Activated T-cell treated with anti-CD3 and anti-CD28 coated beads for 48 hours (primary cell): ENCODE measurements around the gene SPATA2.
"Not testable (repeated sequence)": the region's sequence is repeated elsewhere in the genome, so short reads cannot be mapped to it uniquely, and the experiment has no call there.

Experiments used
- DNase-seq: peaks from one replicate; pipeline ENCODE4 v3.0.0-alpha.2; 2020; ENCODE audit warnings: low read depth

The SPATA2 gene

GRCh38 chr20:49885558-49886332 is 29.6 kb downstream of the SPATA2 start:
- DNase-seq, result no peak

DNA sequence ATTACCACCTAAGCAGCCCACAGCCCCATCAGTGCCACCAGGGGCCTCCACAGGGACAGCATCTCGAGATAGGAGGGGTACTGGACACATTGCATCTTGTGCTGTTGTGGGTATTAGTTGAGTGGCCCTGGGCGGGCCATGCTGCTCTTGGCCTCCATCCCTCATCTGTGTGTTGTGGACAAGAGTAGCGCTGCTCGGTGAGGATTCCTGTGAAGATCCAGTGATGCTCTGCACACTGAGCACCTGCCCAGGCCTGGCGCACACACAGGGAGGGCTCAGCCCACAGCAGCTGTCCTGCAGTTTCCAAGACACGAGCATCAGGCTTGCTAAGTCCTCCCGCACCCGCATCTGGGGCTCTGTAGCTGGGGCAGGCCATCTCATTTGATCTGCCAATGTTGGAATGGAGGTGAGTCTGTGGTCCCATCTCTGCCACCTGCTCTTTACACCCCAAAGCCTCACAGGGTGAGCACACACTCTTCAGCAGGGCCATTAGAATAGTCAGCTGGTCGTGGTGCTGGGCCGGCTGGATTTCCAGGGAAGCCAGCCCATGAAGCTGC is 32.0 kb downstream of the SPATA2 start:
- no peak for DNase-seq

DNA sequence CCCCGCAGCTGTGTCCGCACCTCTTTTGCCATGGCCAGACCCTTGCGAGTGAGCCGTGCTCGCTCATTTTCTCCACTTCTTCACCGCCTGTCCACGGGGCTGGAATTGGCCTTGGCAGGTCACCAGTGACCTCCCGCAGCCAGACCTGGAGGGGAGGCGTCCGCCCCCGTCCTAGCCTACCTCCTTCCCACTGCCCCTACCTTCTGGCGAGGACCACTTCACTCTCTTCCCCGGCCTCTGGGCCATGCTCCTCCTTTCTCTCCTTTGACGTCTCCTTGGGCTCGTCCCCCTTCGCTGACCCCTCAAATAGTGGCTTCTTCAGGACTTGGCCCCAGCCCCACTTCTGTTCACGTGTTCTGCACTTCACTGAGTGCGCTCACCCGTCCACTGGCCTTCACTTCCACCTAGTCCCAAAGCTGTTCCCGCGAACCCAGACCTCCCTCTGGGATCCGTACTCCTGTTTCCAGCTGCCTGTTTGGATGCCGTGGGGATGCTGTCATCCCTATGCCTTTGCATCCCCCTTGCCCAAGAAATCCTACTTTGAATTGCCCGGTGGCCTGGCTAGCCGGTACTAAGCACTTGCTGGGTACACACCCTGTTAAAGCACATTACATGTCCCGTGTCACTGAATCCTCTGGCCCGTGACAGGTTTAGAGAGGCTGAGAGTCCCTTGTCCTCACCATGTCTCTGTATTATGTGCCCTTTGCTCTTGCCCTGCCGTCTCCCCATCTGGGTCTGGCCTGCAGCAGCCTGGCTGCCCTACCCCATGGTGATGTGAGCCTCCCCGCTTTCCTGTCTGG is 33.0 kb downstream of the SPATA2 start:
- no peak for DNase-seq

DNA sequence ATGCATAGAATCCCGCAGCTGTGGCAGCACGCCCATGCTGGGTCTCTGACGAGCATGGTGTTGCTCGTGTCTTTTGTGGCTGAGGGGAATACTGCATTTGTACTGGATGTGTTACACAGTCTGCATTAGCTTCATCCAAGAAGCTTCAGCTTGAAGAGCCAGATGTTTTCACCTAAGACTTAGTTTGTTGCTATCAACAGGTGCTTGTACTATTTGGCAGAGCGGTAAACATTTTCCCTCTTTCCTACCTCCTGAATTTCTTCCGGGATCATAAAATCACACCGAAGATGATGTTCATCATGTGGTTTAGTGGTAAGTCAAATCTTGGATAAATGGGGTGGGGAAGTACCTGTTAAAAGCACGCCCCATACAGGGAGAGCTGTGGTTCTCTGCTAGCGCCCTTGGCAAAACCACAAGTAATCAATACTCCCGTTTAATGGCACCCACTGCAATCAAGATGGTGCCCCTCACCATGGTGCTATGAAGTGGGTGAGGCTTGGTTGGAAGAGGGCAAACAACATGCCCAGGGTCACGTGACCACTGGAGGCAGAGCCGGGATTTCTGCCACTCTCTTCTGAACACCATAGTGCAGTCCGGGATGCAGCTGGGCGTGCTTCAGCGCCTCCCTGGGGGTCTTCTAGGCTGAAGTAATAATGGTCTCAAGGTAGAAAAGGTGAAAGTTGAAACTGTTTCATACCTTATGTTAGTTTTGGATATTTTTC is 34.4 kb downstream of the SPATA2 start:
- DNase-seq, result no peak

- DNase-seq, result no peak
Observed at GRCh38 chr20:49880177-49880576, 35.2 kb downstream of the SPATA2 start.

GRCh38 chr20:49878977-49879376 is 36.4 kb downstream of the SPATA2 start:
- DNase-seq, result no peak

DNA sequence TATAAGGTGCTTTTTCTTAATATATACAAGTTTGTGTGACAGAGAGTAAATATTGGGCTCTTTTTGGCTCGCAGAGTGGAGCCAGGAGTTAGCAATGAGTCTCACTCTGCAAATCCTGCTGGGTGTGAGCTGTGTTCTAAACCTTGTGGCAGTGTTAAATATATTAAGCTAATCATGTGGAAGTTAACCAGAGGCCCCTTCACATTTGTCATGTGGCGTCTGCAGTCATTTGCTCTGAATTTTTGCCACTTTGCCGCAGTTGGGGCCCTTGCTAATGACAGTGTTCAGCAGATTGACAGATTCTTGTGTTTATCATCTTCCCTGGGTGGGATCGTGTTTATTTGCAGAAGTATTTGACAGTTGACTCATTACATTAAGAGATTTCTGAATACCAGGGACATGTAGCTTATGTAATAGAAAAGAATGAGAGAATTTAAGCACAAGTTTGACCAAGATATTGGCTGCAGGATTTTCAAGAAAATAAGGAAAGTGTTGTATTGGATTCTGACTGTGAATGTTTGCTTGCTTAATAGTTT is 37.9 kb downstream of the SPATA2 start:
- no peak for DNase-seq

DNA sequence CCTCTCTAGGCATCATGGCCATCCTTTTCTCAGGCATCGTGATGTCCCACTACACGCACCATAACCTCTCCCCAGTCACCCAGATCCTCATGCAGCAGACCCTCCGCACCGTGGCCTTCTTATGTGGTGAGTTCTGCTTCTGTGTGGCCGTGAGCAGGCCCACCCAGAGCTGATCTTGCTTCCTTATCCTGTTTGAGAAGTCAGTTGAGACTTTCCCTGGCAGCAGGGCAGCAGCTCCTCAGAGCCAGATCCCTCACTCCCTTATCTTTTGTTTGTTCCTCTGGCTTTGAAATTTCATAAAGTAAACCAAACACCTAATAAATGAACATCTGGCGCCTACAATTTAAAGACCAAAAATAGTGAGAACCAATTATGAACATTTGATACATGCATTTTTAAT is 40.6 kb downstream of the SPATA2 start:
- no peak for DNase-seq

DNA sequence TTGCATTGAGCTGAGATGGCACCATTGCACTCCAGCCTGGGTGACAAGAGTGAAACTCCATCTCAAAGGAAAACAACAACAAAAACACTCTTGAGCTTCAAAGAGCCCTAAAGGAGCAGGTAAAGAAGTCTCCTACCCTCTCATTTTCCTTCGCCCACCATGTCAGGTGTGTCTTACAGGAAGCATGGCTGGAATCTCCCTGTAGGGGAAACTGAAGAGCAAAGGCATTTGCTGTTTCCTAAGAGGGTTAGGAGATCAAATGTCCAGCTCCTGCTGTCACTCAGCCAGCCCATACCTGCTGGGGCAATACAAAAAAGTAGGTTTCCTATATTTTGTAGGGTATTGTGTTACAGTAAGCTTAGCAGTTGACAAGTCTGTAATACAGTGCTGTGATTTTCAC is 43.3 kb downstream of the SPATA2 start:
- DNase-seq, result no peak

DNA sequence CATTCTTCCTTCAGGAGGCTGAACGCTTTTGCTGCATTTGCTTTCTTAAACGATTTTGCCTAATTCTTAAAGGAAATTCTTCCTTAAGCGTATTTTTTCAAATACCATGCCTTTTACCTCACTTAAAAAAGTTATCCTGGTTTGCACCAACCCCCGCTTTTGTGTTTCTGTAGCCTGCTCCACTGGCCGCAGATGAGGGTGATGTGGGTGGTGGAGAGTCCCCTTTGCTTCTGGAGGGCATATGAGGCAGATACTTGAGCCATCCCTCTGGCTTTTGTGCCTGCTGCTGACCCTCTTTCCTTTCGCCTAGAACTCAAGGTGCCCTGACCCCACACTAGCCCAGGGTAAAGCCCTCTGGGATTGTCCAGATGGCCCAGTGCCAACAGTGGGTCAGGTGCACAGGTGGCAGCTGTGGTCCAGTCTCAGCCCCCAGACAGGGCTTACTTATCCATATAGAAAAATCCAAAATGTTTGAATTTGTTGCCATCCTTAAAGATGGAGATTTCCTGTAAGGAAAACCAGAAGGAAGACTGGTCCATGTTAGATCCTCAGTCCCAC is 43.9 kb downstream of the SPATA2 start:
- DNase-seq, result no peak

- no peak for DNase-seq
Observed at GRCh38 chr20:49870261-49870660, 45.1 kb downstream of the SPATA2 start.

DNA sequence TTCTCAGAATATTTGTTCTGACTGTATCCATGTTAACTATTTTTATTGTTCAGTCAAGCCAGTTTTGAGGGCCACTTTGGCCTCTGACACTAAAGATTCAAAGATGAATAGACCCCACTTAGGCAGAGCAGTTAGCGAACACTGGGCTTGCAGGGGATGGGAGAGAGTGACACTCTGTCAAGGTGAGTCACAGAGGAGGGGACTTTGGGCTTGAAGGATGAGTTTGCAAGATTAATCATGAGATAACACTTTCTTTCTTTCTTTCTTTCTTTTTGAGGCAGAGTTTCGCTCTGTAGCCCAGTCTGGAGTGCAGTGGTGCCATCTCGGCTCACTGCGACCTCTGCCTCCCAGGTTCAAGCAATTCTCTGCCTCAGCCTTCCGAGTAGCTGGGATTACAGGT is 46.4 kb downstream of the SPATA2 start:
- DNase-seq, result no peak

DNA sequence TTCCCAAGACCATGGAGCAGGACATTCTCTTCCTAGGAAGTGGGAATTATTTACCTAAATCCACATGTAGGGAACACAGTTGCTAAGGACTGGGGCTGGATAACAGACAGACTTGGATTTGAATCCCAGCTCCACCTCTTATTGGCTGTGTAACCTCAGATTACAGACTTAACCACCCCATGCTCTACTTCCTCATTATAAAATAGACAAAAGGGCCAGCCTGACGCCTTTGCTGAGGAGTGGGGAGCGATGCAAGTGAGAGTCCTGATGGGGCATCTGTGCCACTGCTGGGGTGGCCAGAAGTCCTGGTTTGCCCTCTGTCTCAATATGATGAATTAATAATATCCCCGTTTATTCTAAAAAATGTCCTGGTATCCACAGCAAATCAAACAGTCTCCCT is 46.8 kb downstream of the SPATA2 start:
- no peak for DNase-seq

DNA sequence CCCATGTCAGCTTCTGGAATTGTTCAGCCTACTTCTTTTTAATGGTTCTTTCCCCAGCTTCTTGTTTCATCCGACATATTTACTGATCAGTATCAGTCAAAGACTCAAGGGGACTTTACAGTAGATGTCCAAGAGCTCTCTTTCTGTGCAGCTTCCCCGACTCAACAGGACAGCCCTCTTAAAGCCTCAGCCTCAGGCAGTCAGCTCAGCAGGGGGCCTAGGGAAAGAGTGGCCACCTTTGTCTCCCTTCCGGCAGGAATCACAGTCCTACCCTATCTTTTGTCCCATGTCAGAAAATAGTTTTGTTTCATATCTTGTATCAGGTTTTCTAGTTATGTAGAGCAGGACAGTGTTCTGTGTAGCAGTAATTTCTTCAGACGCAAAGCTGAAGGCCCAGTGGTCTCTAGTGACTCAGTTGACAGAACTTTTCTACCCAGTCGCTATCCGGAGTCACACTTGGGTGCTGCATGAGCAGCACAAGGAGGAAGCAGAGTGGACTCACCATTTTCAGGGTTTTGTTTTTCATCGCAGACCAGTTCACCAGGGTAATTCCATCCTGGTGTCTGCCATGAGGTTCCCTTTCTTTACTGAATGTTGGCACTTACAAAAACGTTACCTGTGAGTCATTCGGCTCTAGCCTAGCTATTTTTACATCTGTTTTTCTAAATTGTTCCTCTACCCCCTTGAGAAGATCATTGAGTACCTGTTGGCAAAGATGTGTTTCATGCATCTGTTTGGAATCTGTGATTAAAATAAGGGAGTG is 47.7 kb downstream of the SPATA2 start:
- no peak for DNase-seq

- no peak for DNase-seq
Observed at GRCh38 chr20:49866051-49866450, 49.3 kb downstream of the SPATA2 start.

- DNase-seq, result no peak
Observed at GRCh38 chr20:49865559-49865958, 49.8 kb downstream of the SPATA2 start.

- DNase-seq, result no peak
Observed at GRCh38 chr20:49863666-49864065, 51.7 kb downstream of the SPATA2 start.

DNA sequence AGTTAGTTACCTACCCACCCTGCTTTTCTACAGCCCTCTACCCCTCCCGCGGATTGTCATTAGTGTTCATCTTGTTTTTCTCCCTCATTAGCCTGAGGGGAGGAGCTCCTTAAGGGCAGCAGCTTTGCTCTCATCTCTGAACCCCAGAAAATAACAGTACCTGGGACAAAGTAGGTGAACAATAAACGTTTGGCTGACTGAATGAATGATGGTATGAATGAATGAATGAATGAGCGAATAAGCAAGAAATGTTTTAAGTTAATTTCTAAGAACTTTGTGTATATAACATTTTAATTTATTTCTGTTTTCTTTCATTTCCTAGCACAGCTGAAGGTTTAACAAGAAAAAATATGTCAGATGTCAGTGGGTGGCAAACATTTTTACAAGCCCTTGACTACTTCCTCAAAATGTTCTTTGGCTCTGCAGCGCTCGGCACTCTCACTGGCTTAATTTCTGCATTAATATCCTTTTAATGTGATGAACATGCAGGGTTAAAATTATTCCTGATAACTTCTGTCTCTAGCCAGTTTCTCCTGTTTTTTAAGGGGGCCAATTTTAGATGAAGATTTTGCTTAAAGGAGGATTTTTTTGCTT is 52.6 kb downstream of the SPATA2 start:
- DNase-seq, result no peak

- DNase-seq, result not testable (repeated sequence)
Observed at GRCh38 chr20:49861232-49861631, 54.1 kb downstream of the SPATA2 start.

DNA sequence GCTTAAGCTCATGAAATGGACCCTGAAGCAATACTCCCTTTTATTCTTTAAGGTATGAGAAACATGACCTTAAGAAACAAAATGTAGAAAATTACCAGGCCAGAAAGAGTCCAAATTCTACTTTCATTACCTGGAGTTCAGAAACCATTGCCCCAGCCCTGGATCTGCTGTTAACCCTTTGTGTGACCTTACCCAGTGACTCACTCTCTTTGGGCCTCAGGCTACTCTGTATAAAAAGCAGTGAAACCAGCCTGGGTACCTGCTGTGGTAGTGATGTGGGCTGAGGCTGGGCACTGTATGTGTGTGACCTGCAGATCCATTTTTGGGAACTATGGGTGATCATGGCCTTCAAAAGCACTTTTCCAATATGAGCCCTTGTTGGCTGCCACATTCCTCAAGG is 55.5 kb downstream of the SPATA2 start:
- no peak for DNase-seq

GRCh38 chr20:49859011-49859410 is 56.3 kb downstream of the SPATA2 start:
- no peak for DNase-seq
